NB4 (cell line): Measurements from ENCODE around the gene ROBO1.

Experiments
- CTCF ChIP-seq: IDR thresholded peaks from one replicate; pipeline ENCODE4 v1.5.1; 2012; ENCODE audit warnings: low read depth, low read length
- MAX ChIP-seq: IDR thresholded peaks from 2 replicates; pipeline ENCODE4 v1.6.1; 2011; ENCODE audit warnings: low read depth, low read length
- MYC ChIP-seq: IDR thresholded peaks from 2 replicates; pipeline ENCODE4 v1.6.1; 2011; ENCODE audit warnings: low read depth, low read length
- POLR2A ChIP-seq: IDR thresholded peaks from 2 replicates; pipeline ENCODE4 v1.6.1; 2011; ENCODE audit warnings: mild to moderate bottlenecking; ENCODE audit not compliant: insufficient read length; ENCODE audit errors: extremely low read depth

- no peak for TF ChIP-seq CTCF
- TF ChIP-seq MAX: no peak
- TF ChIP-seq POLR2A: no peak
- no peak for TF ChIP-seq MYC
These were observed 181.6 kb downstream of the ROBO1 start for GRCh38 chr3:79586232-79586631.
